Kasumi-1 (cell line): Measurements from ENCODE around the gene FZR1.
"Not testable (repeated sequence)": the region's sequence is repeated elsewhere in the genome, so short reads cannot be mapped to it uniquely, and the experiment has no call there.

Source experiments
- DNase-seq, 2 experiments: peaks; one replicate each; lab custom pipeline; 2025; lab: John Stamatoyannopoulos, UW

The FZR1 gene

DNA sequence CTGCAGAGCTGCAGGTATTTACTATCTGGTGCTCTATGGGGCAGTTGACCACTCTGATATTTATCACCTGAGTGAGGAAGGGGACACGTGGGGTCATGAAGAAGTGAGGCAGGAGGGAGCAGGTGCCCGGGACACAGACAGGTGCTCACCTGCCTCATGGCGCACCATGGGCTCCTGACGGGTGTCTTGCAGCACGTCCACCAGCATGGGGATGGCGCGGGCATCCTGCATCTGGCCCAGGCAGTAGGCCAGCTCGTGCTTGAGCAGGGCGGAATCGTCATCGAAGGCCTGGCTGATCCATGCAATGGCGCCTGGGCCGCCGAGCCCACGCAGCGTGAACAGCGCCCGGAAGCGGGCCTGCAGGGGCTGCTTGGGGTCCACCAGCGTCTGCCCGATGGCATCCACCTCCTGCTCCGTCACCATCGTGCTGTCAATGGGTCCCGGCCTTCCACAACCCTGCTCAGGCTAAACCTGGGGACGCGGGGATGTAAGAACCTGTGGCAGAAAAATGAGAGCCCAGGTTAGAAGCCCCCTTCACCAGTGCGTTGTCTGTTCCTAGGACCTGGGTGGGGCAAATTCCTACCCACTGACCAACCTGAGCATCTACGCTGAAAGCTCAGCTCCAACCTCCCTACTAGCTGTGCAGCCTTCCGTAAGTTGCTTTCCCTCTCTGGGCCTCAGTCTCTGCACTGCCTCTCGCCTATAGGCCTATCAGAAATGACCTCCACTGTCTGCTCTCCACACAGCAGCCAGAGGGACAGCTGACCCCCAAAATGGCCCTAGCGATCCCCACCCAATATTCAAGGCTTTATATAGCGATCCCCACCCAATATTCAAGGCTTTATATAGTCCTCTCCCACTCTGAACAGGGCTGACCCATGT lies 9.5 kb upstream of the FZR1 start:
- no peak for DNase-seq

DNA sequence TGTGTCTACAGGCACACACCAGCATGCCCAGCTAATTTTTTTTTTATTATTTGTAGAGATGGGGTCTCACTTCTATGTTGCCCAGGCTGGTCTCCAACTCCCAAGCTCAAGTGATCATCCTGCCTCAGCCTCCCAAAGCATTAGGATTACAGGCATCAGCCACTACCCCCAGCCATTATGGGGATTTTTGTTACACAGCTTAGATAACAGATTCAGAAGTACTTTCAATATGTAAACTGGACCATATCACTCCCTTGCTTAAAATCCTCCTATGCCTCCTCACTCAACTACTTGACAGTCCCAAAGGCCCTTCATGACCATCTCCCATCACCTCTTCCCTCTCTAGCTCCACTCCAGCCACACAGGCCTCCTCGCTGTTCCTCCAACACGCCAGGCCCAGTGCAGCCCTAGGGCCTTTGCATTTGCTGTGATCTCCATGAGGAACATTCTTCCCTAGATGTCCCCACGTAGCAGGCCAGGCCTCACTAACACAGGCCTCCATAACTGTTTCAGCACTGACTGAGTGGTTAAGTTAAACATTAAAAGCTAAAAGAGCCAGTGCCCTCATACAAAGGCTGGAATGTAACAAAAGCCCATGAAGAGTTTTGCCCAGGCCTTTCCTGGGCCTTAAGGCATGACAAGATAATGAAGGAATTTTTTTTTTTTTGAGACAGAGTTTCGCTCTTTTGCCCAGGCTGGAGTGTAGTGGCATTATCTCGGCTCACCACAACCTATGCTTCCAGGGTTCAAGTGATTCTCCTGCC lies 8.2 kb upstream of the FZR1 start:
- DNase-seq, result no peak

DNA sequence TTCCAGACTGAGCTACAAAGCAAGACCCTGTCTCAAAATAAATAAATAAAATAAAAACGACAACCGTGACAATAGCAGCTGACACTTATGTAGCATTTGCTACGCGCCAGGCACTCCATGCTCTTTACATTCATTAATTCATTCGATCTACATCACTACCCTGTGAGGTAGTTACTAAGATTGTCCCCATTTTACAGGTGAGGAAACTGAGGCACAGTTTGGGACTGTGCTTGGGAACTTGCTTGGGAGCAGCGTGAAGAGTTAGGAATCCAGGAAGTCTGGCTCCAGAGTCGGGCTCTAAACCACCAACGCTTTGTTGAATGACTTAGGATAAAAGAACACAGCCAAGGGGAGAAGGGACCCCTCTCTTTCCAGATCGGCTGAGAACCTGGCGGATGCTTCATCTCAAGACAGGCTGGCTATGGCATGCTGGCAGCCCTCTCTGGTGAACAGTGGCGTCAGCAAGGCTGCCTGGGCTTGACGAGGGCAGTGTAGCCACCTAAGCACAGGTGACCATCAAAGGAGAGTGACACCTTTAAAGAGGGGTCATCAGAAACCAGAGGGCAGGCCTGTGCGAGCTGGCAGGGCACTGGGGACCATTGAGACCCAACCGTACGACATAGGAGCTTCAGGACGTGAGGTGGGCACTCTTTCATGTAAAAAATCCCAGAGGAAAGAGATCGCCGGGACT lies 6.2 kb upstream of the FZR1 start:
- no peak for DNase-seq

DNA sequence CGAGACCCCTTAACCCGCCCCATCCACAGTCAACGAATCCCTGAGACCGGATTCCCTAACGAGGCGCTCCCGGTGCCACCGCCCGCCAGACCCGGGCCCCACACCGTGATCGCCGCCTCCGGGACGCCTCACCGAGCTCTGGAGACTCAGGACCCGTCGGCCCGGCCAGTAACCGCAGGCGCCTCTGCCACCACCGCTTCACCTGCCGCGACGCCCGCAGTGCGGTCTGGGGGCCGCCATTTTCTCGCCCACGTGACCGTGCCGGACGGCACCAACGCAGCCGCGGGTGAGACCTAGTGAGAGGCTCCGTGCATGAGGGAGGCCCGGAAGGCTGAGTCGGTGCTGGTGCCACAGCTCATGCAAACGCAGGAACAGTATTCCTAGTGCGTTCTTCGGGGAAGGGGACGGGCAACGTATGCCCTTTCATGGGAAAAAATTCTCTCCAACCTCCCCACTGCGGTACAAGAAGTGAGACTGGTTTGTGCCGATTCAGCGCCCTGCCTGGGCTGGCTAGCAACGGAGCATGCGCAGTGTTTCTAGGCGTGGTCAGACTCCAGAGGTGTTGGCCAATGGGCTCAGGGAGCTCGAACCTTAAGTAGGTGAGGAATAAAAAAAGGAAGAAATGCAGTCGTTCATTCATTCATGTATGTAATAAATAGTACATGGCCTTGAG lies 5.5 kb upstream of the FZR1 start, which contains the start of gene DOHH:
TSS of gene DOHH (minus strand) at position 246 of the 673 bp plus-strand sequence. CDS start 3,860 bp downstream, outside the sequence.
- peak; percentile 97 for DNase-seq

DNA sequence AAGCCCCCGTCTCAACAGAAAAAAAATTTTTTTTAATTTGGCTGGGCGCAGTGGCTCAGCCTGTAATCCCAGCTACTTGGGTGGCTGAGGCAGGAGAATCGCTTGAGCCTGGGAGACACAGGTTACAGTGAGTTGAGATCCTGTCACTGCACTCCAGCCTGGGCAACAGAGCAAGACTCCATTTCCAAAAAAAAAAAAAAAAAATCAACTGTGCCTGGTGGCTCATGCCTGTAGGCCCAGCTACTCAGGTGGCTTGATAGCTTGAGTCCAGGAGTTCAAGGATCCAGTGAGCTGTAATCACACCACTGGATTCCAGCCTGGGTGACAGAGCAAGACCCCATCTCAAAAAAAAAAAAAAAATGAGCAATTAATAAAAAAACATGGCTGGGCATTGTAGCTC lies 4.3 kb upstream of the FZR1 start:
- no peak for DNase-seq

DNA sequence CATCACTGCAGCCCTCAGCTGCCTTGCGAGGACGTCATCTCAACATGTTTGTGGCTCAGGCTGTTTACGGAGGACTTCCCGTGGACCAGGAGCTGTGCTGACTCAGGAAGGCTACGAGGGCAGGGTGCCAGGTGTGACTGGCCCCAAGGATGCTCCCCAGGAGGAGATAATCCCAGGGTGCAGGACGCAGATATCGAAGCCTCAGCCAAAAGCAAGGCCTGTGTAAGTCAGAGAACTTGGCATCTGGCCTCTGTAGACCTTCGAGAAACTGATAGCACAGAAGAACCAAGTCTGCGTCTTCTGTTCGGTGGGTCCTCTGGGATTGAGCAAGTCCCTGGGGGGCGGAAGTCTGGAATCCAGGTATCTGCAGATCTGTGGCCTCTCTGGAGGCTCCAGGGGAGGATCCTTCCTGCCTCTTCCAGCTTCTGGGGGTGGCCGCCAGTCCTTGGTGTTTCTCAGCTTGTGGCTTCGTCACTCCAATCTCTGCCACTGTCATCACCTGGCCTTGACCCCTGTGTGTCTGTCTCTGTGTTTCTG lies 3.0 kb upstream of the FZR1 start:
- no peak for DNase-seq

DNA sequence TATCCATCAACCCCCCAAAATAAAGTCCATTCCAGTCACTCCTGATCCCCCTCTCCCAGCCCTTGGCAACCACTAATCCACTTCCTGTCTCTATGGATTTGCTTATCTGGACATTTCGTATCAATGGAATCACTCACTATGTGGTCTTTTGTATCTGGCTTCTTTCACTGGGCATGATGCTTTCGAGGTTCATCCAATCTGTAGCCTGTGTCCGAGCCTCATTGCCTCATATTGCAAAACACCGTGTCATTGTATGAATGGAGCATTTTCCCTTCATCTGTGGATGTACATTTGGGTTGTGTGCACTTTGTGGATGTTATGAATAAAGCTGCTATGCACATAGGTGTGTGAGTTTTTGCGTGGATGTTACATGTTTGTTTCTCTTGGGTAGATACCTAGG lies 1.4 kb upstream of the FZR1 start:
- DNase-seq, result no peak

DNA sequence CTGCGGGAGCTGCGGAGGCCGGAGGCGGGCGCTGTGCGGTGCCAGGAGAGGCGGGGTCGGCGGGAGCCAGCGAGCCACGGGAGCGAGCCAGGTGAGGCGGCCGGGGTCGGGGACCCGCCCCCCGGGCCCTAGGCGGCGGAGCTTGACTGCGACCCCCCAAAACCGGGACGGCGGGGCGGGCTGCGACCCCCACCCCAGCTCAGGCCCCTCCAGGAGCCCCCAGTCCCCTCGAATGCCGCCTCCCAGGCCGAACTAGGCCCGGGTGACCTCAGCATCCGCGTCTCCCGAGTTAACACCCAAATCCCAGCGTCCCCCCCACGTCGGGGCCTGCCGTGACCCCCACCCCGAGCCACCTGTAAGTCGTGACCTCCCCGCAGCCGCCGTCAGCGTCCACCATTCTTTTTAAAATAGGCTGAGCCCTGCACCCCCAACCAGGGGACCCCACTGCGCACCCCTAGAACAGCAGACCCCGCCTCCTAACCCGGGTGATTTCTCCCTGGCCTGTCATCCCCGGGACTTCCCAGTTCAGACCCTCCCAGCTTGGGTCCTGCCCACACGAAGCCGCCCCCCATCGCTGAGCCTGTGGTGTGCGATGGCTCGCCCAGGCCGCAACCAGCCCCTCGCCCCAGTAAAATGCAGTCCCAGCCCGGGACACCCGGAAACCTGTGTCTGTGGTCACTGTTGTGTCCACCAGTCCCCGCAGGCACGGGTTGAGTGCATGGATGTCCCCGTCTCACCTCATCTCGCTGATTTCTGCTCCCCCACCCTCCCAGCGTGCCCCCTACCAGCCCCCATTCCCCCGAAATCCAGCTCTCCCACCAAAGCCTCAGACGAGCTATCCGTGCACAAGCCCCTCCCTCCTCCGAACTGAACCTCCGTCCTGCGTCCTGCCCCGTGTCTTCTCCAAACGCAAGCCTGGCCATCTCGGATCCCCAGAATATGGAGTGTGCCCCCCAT lies 551 bp downstream of the FZR1 start:
- peak; percentile 2 to 5 for DNase-seq

DNA sequence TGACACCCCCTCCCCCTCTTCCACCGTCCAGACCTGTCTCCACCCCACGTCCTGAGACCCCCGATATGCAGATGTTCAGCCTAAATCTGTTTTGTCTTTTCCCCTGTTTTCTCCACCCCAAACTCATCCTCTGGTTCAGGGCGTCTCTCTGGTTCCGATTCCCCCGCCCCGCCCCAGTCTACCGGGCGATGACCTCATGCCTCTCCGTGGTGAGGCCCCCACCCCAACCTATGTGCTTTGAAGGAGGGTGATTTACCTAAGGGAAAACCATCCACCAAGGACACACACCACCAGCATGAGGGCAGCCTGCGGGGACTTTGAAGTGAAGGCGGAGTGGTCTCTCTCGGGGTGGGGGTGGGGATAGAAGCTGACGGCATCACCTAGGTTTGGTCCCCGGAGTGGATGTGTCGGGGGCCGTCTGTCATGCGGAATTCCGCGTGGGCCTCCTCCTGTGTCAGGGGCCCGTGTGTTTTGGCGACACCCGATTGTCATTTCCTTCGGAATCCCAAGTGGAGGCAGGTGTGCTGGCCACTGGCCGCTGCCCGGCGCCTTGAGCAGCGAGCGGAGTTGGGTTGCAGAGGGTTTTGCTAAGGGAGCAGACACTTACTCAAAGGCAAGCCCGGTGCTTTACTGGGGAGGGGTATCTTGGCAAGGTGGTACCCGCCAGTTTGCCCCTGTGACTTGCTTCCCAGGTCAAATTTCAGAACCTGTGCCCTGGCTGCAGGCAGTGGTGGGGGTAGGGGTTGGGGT lies 1.4 kb downstream of the FZR1 start:
- DNase-seq, result no peak

DNA sequence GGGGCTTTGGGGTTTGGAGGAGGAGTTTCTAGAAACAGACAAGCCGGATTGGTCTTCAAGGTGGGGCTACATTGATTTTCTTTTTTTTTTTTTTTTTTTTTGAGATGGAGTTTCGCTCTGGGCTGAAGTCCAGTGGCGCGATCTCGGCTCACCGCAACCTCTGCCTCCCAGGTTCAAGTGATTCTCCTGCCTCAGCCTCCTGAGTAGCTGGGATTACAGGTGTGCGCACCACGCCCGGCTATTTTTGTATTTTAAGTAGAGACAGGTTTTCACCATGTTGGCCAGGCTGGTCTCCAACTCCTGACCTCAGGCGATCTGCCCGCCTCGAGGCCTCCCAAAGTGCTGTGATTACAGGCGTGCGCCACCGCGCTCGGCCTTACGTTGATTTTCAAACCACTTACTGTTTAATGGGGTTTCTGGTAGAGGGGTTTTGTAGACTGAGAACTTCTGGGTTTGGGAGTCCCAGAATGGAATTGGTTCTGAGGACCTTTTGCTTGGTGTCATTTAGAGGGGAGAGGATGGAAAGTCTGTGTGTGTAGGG lies 2.1 kb downstream of the FZR1 start:
- not testable (repeated sequence) for DNase-seq

DNA sequence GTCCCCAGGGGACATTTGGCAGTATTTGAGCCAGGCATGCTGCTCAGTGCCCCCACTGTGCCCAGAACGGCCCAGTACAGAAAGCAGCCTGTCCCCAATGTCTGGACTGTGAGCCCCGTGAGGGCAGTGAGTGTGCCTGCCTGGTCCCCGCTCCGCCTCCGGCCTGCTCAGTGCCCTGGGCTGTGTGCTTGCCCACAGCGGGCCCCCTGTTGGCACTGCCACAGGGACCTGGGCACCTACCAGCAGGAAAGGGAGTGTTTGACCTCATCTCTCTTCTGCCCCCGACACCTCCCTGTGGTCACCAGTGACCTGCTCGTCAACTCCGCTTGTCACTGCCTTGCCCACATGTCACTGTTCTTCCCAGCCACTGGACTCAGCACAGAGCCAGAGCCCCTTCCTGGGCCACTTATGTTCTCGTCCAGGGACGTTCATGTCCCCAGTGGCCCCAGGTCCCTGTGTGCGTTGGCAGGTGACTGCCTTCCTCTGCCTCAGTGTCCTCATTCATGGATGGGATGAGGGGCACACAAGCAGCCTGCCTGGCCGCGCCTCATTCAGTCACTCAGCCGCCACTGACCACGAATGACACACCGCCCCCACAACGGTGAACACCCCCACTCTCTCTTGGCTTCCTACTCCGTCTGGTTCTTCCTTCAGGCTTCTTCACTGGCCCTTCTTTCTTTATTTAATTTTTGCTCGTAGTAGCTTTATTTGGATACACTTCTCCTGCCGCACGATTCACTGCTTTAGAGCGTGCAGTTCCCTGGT lies 2.8 kb downstream of the FZR1 start:
- DNase-seq, result no peak

DNA sequence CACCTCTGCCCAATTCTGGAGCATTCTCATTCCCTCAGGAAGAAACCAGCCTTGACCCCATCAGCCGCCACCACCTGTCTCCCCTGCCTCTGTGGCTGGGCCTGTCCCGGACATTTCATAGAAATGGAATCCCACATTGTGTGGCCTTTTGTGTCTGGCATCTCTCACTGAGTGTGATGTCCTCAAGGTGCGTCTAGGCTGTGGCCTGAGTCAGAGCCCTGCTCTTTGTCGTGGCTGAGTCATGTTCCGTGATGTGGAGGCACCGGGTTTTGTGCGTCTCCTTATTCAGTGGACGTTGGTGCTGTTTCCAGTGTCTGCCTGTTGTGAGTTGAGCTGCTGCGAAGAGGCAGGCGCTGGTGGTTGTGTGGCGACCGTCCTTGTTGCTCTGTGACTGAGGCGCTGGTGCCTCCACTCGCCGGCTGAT lies 3.5 kb downstream of the FZR1 start:
- no peak for DNase-seq

DNA sequence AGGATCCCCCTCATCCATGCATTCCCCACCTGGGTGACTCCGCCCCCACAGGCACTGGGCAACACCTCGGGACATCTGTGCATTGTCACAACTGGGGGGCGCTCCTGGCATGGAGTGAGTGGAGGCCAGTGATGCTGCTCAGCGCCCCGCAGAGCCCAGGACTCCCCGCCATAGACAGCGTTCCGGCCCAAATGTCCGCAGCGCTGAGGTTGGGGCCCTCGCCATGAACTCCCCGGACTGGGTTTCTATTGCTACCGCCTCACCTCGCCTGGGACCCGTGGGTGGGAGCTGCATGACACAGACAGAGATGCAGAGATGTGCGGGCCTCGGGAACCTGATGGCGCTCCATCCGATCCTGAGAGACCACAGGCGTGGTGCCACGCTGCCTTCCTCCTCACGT lies 4.6 kb downstream of the FZR1 start:
- no peak for DNase-seq

DNA sequence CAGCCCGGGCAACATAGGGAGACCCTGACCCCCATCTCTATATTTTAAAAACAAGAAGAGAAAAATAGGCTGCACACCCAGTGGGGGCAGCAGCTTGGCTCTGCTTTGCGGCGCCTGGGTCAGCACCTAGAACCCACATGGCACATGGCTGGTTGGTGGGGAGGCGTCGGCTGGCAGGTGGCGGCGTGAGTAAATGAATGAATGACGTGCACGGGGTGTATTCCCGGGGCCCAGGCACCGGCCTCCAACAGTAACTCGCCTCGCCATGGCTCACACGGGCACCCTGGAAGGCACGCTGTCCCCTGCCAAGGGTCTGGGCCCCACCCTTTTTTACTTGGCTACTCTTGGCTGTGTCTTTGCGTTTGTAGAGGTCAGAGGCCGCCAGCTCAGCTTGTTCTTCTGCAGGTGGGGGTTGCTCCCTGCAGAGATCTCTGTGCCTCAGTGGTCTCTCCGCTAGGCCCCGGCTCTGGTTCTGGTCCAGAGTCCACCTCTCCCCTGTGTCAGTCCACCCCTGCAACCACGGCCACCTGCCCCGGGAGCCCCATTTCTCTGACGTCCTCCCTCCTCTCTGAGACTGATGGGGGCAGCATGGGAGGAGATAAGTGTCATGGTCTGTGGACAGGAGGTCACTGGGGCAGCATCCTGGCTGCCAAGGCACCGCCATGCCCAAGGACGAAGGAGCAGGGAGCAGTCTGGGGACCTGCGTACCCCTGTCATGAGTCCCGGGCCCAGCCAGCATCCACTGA lies 5.6 kb downstream of the FZR1 start:
- no peak for DNase-seq

DNA sequence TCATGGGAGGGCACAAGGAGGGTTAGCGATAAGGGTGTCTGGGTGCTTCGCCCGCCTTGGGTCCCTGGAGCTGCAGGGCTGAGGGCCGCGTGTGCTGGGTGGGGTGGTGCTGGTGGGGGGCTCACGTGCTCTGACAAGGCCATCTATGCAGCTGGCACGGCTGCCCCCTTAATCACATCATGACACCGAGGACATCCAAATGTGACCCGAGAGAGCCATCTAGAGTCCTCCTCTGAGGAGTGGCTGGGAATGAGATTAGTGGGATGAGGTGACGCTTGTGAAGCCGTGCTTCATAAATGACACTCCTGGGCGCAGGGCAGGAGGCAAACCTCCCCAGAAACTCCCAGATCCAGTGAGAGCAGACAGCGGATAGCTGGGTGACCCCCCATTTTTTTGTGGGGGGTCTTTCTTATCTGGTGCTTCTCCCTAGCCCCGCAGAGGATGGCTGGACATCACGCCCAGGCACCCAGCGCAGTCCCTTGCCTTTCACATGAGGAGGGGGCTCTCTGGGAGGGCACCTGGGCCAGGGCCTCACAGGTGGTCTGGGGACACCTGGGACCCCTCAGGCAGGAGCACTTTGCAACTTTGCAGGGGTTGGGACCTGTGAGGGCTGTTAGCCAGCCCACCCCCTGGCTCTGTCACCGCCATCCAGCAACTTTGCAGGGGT lies 6.6 kb downstream of the FZR1 start:
- DNase-seq, result no peak

DNA sequence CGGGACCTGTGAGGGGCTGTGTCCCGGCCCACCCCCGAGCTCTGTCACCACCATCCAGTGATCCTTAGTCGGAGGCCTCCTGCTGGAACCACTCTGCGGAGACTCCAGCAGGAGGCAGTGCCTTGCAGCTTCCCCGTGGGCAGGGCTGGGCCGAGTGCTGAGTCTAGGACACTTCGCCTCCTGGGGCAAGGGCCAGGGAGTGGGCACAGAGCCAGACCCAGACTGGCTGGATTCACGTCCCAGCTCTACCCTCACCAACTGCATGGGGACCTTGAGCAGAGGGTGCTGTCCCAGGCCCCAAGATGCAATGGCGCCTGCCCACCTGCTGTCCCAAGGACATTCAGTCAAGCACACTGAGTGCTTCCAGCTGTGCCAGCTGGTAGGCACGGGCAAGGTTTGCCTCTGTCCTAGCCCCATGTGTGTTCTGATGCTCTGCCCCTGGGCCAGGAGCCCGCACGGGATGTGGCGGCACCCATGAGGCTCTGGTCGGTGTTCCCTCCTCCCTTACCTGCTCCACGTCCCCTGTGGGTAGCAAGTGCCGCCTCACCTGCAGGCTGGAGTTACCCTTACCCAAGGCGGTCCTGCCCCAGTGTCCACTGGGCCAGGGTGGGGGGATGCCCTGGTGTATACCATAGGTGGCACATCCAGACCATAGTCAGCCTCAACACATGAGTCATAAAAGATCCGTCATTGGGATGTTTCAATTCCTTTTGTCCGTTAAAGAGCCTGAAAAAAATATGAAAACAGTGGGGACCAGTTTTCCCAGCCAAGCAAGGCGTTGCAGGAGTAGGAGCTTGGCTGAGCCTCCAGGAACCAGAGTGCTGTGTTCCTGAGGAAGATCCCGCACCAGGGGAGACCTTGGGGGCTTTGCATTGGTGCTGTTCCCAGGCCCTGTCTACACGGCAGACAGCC lies 7.4 kb downstream of the FZR1 start:
- DNase-seq, result no peak
